Karpas-422 (cell line): ENCODE measurements around the gene USP27X. TPM values are rescaled to one million over a fixed set of nuclear protein-coding genes. Genes with fewer than 3 reads are reported as not detected.

ENCODE experiments used
- DNase-seq: peaks from one replicate; pipeline ENCODE4 v3.0.0-alpha.2; 2015
- H2AFZ ChIP-seq: fragments of 200-600 bp; sonication (generic); 2 replicates; pipeline ENCODE4 v1.6.1; 2014; ENCODE audit warnings: antibody characterized with exemption, low read length, mixed read lengths
- H3K27ac ChIP-seq: fragments of 200-600 bp; sonication (generic); 2 replicates; pipeline ENCODE4 v1.5.1; 2014; ENCODE audit warnings: mild to moderate bottlenecking, low read length, moderate library complexity
- H3K27me3 ChIP-seq: fragments of 200-600 bp; sonication (generic); 2 replicates; pipeline ENCODE4 v1.6.1; 2014; ENCODE audit warnings: low read length, mixed read lengths
- H3K36me3 ChIP-seq: fragments of 200-600 bp; sonication (generic); 2 replicates; pipeline ENCODE4 v1.6.1; 2014; ENCODE audit warnings: low read length, mixed read lengths; ENCODE audit not compliant: insufficient read depth
- H3K4me1 ChIP-seq: fragments of 200-600 bp; sonication (generic); 2 replicates; pipeline ENCODE4 v1.6.1; 2014; ENCODE audit warnings: mild to moderate bottlenecking, low read length, mixed read lengths
- H3K4me2 ChIP-seq: fragments of 200-600 bp; sonication (generic); 2 replicates; pipeline ENCODE4 v1.6.1; 2014; ENCODE audit warnings: low read length, low read depth, mild to moderate bottlenecking; ENCODE audit not compliant: poor library complexity, severe bottlenecking
- H3K4me3 ChIP-seq: fragments of 200-600 bp; sonication (generic); 2 replicates; pipeline ENCODE4 v1.5.1; 2014; ENCODE audit warnings: mild to moderate bottlenecking, antibody characterized with exemption, low read length, mixed read lengths
- H3K79me2 ChIP-seq: fragments of 200-600 bp; sonication (generic); 2 replicates; pipeline ENCODE4 v1.6.1; 2014; ENCODE audit warnings: mild to moderate bottlenecking, low read length, mixed read lengths
- H3K9ac ChIP-seq: fragments of 200-600 bp; sonication (generic); 2 replicates; pipeline ENCODE4 v1.6.0; 2014; ENCODE audit warnings: low read length
- H3K9me2 ChIP-seq: fragments of 200-600 bp; sonication (generic), shearing (Covaris generic); replicated peaks from 2 replicates; pipeline ENCODE4 v1.6.0; 2014; ENCODE audit warnings: mild to moderate bottlenecking, low read length, moderate library complexity; ENCODE audit not compliant: insufficient read depth
- H3K9me3 ChIP-seq: fragments of 300-700, 200-600 bp; sonication (generic); 2 replicates; pipeline ENCODE4 v1.6.1; 2014; ENCODE audit warnings: low read length, mixed read lengths
- H4K20me1 ChIP-seq: fragments of 200-600 bp; sonication (generic); 2 replicates; pipeline ENCODE4 v1.6.1; 2014; ENCODE audit warnings: mild to moderate bottlenecking, antibody characterized with exemption, low read length, low read depth; ENCODE audit not compliant: insufficient read depth
- total RNA-seq: library from RNA; depleted of rRNA; stranded (reverse); fragments of >200 nt; shearing (Covaris generic); gene quantifications from 2 replicates; pipeline ENCODE4 v1.2.3, GENCODE V29; 2014; ENCODE audit warnings: low replicate concordance

Gene USP27X
- total RNA-seq, 1 experiment from 2014 or later = not detected

DNA sequence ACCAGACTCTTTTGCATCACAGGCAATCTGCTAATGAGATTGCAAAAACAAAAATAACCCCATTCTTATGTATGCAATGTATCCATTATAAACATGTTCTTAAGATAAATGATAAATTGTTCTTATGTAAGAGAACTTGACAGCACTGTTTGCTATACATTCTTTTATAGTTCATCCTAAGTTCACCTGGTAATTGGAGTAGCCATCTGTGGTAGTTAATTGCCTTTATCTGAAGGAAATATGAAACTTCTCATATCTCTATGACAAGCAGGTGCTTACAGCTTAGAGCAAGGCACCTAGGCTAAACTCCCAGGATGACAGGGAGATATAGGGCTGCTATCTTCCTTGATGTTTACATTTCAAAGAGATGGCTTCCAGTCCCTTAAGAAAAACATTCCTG, 21.8 kb downstream of the USP27X start:
- H2AFZ ChIP-seq = no peak overlapping the region
- DNase-seq = no peak
- peaks cover 3% of the 10 kb centered on the region; the same call in 1 of the 2 replicates for H3K9me3 ChIP-seq
- H3K27ac ChIP-seq = no peak overlapping the region
- no peaks in the 10 kb centered on the region for H3K9me2 ChIP-seq
- H3K4me2 ChIP-seq = no peak overlapping the region
- H3K36me3 ChIP-seq = no peaks in the 10 kb centered on the region
- no peak overlapping the region for H3K4me3 ChIP-seq
- H4K20me1 ChIP-seq = no peaks in the 10 kb centered on the region
- H3K79me2 ChIP-seq = no peaks in the 10 kb centered on the region
- no peaks in the 10 kb centered on the region for H3K4me1 ChIP-seq
- H3K27me3 ChIP-seq = no peaks in the 10 kb centered on the region
- no peak overlapping the region for H3K9ac ChIP-seq

DNA sequence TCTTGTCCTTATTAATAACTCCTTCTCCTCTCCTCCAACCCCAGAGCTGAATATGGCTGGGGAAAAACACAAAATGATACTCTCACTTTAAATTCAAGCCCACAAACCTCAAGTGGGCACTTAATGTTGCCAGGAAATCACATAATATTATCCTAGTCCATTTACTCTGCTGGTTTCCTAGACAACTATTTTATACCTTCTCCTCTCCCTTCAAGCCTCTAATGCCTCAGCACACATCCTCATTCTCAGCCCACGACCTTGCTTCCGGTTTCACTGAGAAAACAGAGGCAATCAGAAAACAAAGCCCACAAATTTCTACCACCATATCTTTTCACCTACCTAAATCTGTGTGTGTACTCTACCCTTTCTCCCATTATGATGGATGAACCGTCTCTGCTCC, 31.1 kb downstream of the USP27X start:
- no peaks in the 10 kb centered on the region for H3K9me2 ChIP-seq
- H3K27me3 ChIP-seq = no peaks in the 10 kb centered on the region
- H3K4me1 ChIP-seq = no peaks in the 10 kb centered on the region
- DNase-seq = no peak
- H3K36me3 ChIP-seq = no peaks in the 10 kb centered on the region
- peak overlapping the region; percentile 24; the same call in 1 of the 2 replicates for H2AFZ ChIP-seq
- no peak overlapping the region for H3K4me2 ChIP-seq
- no peak overlapping the region for H3K27ac ChIP-seq
- no peaks in the 10 kb centered on the region for H3K79me2 ChIP-seq
- no peak overlapping the region for H3K4me3 ChIP-seq
- no peaks in the 10 kb centered on the region for H3K9me3 ChIP-seq
- H3K9ac ChIP-seq = no peak overlapping the region
- no peaks in the 10 kb centered on the region for H4K20me1 ChIP-seq

DNA sequence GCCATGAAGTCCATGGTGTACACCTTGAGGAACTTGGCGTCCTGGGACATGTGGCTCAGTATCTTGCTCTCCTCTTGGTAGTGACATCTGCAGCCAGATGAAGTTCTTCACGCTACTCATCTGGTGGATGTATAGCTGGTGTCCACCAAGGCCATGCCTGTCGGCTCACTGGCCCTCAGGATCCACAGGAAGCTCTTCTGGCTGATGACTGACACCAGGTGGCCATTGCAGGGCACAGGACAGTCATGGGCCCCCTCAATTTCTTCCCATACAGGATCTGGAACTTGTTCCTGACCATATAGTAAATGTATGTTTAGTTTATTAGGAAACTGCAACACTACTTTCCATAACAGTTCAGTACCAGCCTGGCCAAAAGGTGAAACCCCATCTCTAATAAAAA, 32.8 kb downstream of the USP27X start:
- DNase-seq = no peak
- H3K9ac ChIP-seq = no peak overlapping the region
- H3K4me3 ChIP-seq = no peak overlapping the region
- H4K20me1 ChIP-seq = no peaks in the 10 kb centered on the region
- H3K4me2 ChIP-seq = no peak overlapping the region
- H2AFZ ChIP-seq = no peak overlapping the region
- H3K9me2 ChIP-seq = no peaks in the 10 kb centered on the region
- no peak overlapping the region for H3K27ac ChIP-seq
- H3K79me2 ChIP-seq = no peaks in the 10 kb centered on the region
- H3K9me3 ChIP-seq = no peaks in the 10 kb centered on the region
- H3K36me3 ChIP-seq = no peaks in the 10 kb centered on the region
- no peaks in the 10 kb centered on the region for H3K27me3 ChIP-seq
- no peaks in the 10 kb centered on the region for H3K4me1 ChIP-seq

DNA sequence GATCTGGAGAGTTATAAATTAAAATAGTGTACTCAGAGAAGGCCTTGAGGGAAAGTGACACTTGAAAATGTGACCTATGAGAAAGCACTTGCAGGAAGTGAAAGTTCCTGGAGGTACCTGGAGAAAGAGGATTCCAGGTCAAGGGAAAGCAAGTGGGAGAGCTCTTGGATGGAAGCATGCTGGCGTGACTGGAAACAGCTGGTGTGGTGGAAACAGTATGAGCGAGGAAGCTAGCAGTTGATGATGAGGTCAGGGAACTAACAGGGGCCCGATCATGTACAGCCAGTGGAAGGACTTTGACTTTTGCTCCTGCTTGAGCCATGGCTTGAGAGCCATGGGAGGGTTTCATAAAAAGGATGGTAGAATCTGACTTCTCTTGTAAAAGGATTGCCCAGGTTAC, 33.6 kb downstream of the USP27X start:
- H3K9ac ChIP-seq = no peak overlapping the region
- H3K4me3 ChIP-seq = no peak overlapping the region
- no peaks in the 10 kb centered on the region for H3K27me3 ChIP-seq
- no peak overlapping the region for H3K27ac ChIP-seq
- DNase-seq = no peak
- H3K9me3 ChIP-seq = no peaks in the 10 kb centered on the region
- H3K9me2 ChIP-seq = no peaks in the 10 kb centered on the region
- no peaks in the 10 kb centered on the region for H4K20me1 ChIP-seq
- no peak overlapping the region for H3K4me2 ChIP-seq
- H3K4me1 ChIP-seq = no peaks in the 10 kb centered on the region
- no peak overlapping the region for H2AFZ ChIP-seq
- no peaks in the 10 kb centered on the region for H3K79me2 ChIP-seq
- H3K36me3 ChIP-seq = no peaks in the 10 kb centered on the region

DNA sequence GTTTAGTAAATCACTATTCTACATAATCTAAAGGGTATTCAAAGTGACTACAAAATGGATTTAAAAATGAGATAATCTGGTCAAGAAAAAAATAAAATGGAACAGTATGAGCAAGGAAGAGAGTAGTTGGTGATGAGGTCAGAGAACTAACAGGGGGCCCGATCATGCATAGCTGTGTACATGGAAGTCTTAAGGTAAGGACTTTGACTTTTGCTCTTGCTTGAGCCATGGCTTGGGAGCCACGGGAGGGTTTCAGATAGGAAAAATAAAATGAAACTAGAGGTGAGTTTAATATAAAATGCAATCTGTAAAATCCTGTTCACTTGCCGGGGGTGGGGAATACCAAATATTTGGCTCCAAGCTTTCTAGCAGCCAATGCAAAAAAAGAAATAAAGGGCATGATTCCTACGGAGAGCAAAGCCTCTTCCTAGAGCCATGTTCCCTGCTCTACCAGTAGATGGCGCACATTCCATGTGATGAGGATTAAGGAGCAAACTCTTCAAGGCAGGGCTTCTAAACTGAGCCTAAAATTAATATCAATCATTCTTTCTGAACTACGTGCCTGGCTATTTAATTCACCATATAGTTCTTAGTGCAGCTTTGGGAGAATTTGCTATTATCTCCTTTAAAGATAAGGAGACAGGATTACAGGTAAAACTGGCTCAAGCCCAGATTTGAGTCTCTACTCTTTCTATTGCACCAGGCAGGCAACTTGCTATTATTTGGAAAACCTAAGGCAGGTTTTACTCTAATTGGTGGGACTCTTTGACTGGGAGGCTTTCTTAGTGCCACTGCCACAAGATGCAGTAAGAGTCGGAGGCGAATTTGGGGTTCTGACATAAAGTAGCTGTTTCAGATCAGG, 36.3 kb downstream of the USP27X start:
- no peak overlapping the region for H3K4me3 ChIP-seq
- H3K27me3 ChIP-seq = no peaks in the 10 kb centered on the region
- H3K9ac ChIP-seq = no peak overlapping the region
- no peaks in the 10 kb centered on the region for H3K79me2 ChIP-seq
- H3K27ac ChIP-seq = no peak overlapping the region
- H3K9me3 ChIP-seq = no peaks in the 10 kb centered on the region
- H3K36me3 ChIP-seq = no peaks in the 10 kb centered on the region
- no peak overlapping the region for H3K4me2 ChIP-seq
- no peak overlapping the region for H2AFZ ChIP-seq
- H4K20me1 ChIP-seq = no peaks in the 10 kb centered on the region
- no peaks in the 10 kb centered on the region for H3K9me2 ChIP-seq
- no peaks in the 10 kb centered on the region for H3K4me1 ChIP-seq
- DNase-seq = peak; percentile 84

DNA sequence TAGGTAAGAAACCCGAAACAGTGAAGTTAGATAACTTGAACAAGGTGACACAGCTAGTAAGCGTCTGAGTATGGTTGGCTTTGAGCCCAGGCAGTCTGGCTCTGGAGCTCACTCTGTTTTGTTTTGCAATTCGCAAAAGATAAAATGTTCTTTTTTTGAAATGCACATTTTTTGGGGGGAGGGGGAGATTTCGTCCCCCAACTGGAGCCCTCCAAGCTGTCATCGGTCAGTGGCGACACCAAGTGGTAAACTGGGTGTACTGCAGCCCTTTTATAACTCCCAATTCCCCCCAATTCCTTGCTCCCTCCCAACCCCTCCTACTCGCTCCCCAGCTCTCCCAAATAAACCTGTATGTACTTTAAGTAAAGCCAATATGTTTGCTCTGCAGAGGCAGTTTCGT, 40.3 kb downstream of the USP27X start:
- no peaks in the 10 kb centered on the region for H3K9me3 ChIP-seq
- H3K36me3 ChIP-seq = no peaks in the 10 kb centered on the region
- H2AFZ ChIP-seq = no peak overlapping the region
- no peaks in the 10 kb centered on the region for H3K27me3 ChIP-seq
- no peaks in the 10 kb centered on the region for H3K9me2 ChIP-seq
- no peak overlapping the region for H3K4me2 ChIP-seq
- H3K4me3 ChIP-seq = no peak overlapping the region
- H3K27ac ChIP-seq = no peak overlapping the region
- H3K4me1 ChIP-seq = peaks cover 14% of the 10 kb centered on the region
- no peaks in the 10 kb centered on the region for H3K79me2 ChIP-seq
- no peak overlapping the region for H3K9ac ChIP-seq
- peak; percentile 72 for DNase-seq
- no peaks in the 10 kb centered on the region for H4K20me1 ChIP-seq

DNA sequence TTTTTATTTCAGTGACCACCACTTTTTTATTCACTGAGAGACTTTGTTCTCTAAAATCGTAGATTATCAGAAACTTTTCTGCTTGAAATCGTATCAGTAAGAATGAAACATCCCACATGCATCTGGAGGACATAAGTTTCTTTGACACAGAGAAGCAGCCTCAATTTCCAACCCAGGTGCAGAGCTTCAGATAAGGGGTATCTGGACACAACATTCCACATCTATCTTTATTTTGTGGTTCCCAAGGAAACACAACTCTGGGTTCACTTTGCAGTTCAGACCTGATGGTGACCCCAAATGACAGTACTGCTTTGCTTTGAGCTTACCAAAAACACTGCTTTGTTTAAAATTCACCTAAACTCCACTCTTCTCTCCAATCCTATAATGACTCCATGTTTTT, 41.8 kb downstream of the USP27X start:
- peaks cover 14% of the 10 kb centered on the region for H3K4me1 ChIP-seq
- H3K36me3 ChIP-seq = no peaks in the 10 kb centered on the region
- H3K9me3 ChIP-seq = no peaks in the 10 kb centered on the region
- no peaks in the 10 kb centered on the region for H3K9me2 ChIP-seq
- DNase-seq = no peak
- no peak overlapping the region for H3K9ac ChIP-seq
- no peaks in the 10 kb centered on the region for H3K79me2 ChIP-seq
- no peak overlapping the region for H3K4me3 ChIP-seq
- H2AFZ ChIP-seq = no peak overlapping the region
- H3K27ac ChIP-seq = no peak overlapping the region
- no peaks in the 10 kb centered on the region for H3K27me3 ChIP-seq
- H3K4me2 ChIP-seq = no peak overlapping the region
- H4K20me1 ChIP-seq = no peaks in the 10 kb centered on the region

DNA sequence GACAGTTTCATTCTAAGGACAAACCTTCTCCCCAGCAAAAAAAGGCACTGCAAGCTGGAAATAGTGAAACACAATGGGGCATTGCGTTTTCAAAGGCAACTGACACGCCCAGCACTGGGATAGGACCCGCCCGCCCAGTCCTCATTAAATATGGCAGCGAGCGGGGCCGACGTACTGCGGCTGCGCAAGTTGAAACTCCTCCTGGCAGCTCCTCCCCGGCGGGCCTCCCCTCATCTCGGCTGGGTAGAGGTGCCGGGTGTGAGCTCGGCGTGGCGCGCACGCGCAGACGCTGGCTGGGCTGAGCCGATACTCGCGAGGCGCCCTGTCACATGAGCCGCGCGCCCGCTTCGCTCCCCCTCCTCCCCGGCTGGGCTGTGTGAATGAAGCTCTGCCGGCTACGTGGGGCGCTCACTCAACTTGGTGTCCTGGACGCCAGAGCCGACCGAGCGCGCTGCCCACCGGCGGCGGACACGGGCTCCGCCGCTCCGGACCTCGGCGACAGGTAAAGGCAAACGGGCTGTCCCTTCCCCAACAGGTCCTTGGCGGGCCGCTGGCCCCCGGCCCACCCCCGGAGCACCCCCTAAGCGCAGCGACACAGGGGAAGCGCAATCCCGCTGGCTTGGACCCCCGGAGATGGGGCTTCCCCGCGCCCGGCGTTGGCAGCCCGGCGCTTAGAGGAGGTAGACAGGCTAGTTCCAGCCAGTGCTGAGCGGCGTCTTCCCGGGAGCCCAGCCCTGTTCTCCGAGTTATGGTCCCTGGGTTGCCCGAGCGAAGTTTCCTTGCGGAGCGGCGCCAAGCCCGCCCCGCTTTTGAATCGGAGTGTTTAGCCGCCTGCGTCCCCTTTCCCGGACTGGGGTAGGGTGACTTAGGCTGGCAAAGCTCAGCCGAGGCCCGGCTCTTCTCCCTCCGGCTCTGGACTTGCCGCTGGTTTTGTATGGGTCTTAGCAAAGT, 43.3 kb downstream of the USP27X start, which contains the start of gene CLCN5:
TSS of gene CLCN5 (plus strand) at position 306 of the 951 bp plus-strand sequence. CDS start 2,703 bp downstream, outside the sequence.
- no peaks in the 10 kb centered on the region for H3K79me2 ChIP-seq
- no peaks in the 10 kb centered on the region for H3K27me3 ChIP-seq
- H4K20me1 ChIP-seq = no peaks in the 10 kb centered on the region
- peak within 1 kb of the TSS; percentile 76 for H3K4me2 ChIP-seq
- H3K4me3 ChIP-seq = peak within 1 kb of the TSS; percentile 74
- H3K9ac ChIP-seq = peak within 1 kb of the TSS; percentile 76
- H3K9me3 ChIP-seq = no peaks in the 10 kb centered on the region
- H3K27ac ChIP-seq = no peak within 1 kb of the TSS
- H3K4me1 ChIP-seq = peaks cover 14% of the 10 kb centered on the region
- H3K9me2 ChIP-seq = no peaks in the 10 kb centered on the region
- peak; percentile 96 for DNase-seq
- H2AFZ ChIP-seq = peak within 1 kb of the TSS; percentile 60; the same call in 1 of the 2 replicates
- no peaks in the 10 kb centered on the region for H3K36me3 ChIP-seq
